Activated T-cell treated with anti-CD3 and anti-CD28 coated beads, Interleukin-2, amount 50 U/mL, for 4 hours (primary cell): ENCODE measurements around the gene SMPD3. TPM values are rescaled to one million over a fixed set of nuclear protein-coding genes. Genes with fewer than 3 reads are reported as not detected.

ENCODE experiments used
- ATAC-seq, 2 donors: fragments of 200-7000 bp; cut with Tn5 transposase; one replicate each; pipeline ENCODE4 v1.10.0; 2021
- DNase-seq: peaks from one replicate; pipeline ENCODE4 v3.0.0-alpha.2; 2020
- H3K27me3 Mint-ChIP-seq: one replicate; pipeline ENCODE4 v1.8.0; 2021; ENCODE audit warnings: low read depth, mixed read lengths
- H3K36me3 Mint-ChIP-seq: one replicate; pipeline ENCODE4 v1.8.0; 2022; ENCODE audit warnings: mixed read lengths; ENCODE audit not compliant: insufficient read depth
- H3K4me1 Mint-ChIP-seq: one replicate; pipeline ENCODE4 v1.8.0; 2021; ENCODE audit warnings: low read depth, mixed read lengths
- H3K4me3 Mint-ChIP-seq: one replicate; pipeline ENCODE4 v1.8.0; 2021; ENCODE audit warnings: mild to moderate bottlenecking, moderate library complexity, mixed read lengths
- H3K9me3 Mint-ChIP-seq: one replicate; pipeline ENCODE4 v1.8.0; 2021; ENCODE audit warnings: mixed read lengths
- total RNA-seq, 3 donors: library from RNA; stranded (reverse); gene quantifications; one replicate each; pipeline ENCODE4 v1.2.1, GENCODE V29; 2021

The SMPD3 gene
- total RNA-seq, 3 donors from 2014 or later = 0.24 to 0.71 (median 0.40) TPM

DNA sequence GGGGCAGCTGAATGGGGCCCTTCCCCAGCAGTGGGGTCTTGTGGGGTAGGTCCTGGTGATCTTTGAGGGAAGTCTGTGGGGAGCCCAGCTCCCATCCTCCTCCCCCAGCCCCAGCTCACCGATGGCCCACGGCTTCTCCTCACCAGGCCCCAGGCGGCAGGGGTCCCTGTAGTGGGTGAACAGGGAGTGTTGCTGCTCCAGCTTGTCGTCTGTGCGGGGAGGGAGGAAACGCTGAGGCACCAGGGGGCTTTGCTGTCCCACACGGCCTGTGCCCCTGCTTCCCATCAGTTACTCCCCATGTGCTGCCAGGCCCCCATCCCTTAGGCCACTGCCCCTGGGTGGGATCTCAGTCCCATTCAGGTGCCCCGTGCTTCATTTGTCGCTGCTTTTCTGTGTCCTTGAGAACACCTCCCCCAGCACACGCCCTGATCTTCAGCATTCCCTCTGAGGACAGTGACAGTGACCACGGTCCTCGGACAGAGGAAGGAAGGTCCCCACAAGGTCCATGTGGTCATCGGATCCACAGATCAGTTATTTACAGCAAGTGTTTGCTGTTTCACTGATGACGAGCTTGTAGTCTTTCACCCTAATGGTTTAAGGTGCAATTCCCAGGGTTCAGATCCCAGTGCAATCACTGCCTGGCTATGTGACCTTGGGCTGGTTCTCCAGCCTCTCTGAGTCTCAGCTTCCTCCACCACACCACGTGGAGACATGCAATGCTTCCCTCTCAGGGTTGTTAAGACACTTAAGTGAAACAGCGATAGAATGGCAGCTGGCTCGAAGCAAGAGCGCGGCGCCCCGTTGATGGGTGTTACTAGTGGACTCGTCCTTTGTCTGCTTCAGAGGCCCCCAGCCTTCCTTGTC, 84.4 kb downstream of the SMPD3 start:
- Mint-ChIP-seq H3K27me3 (peaks cover 3% of the 10 kb centered on the region), H3K9me3 (no peaks in the 10 kb centered on the region), H3K36me3 (peaks cover 4% of the 10 kb centered on the region), H3K4me1 (peaks cover 21% of the 10 kb centered on the region), H3K4me3 (no peak overlapping the region)
- ATAC-seq = no peak
- no peak for DNase-seq

DNA sequence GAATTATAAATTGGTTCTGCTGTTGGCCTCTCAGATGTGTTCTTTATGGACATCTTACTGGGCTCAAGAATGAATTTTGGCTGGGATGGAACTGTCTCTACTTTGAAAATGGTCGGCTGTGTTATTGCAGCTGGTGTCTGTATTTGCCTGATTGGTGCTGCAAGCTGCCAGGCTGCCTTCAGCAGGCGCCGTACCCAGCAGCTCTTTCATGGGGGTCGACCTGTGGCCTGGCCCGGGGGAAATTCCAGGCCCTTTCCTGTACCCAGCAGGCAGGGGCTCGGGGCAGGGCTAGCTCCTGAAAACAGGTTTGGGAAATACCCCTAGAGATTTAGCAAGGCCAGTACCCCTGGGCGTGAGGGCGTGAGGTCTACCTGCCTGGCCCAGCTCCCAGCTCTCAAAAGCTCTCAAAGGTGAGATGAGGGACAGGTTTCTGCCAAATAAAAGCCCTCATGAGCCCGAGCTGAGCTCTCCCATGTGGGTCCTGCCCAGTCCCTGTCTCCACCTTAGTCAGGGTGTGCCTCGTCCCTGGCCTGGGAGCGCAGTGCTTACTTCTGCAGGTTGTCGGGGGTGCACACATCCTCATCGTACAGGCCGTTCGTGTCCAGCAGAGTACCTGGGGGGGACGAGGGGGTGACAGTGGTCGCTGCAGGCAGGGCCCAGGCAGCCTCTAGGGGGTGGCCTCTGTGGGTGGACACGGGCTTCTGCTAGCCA, 85.2 kb downstream of the SMPD3 start:
- DNase-seq = no peak
- Mint-ChIP-seq H3K36me3 (peaks cover 6% of the 10 kb centered on the region), H3K4me3 (no peak overlapping the region), H3K27me3 (peaks cover 3% of the 10 kb centered on the region), H3K4me1 (peaks cover 19% of the 10 kb centered on the region), H3K9me3 (no peaks in the 10 kb centered on the region)
- ATAC-seq = no peak

DNA sequence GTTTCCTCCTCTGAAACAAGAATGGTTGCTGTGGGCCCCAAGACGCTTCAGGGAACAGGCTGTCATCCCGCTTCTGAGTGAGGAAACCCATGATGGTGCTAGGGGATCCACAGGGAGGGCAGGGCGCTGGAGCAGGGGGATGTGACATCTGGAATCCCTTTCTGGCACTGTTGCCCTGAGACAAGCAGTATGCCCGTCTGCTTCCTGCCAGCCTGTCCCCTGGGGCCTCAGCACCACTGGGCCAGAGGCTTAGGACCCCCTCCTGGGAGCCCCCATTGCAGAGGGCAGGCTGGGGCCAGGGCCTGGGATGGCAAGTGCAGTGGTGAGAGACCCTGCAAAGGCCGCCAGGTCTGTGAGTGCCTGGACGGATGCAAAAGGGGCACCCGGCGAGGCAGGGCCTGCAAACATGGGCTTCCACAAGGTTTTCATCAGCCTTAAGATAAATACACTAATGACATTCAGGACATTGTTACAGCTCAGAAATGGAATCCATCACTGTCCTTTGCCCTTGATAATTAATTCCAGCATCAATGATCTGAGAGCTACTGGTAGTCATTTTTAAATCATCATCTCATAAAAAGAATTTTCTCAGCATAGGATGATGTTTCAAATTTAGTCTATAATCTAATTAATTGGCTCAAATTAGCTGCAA, 85.9 kb downstream of the SMPD3 start:
- Mint-ChIP-seq H3K4me3 (no peak overlapping the region), H3K9me3 (no peaks in the 10 kb centered on the region), H3K36me3 (peaks cover 10% of the 10 kb centered on the region), H3K27me3 (peaks cover 3% of the 10 kb centered on the region), H3K4me1 (peaks cover 19% of the 10 kb centered on the region)
- ATAC-seq (no peak), DNase-seq (no peak)

DNA sequence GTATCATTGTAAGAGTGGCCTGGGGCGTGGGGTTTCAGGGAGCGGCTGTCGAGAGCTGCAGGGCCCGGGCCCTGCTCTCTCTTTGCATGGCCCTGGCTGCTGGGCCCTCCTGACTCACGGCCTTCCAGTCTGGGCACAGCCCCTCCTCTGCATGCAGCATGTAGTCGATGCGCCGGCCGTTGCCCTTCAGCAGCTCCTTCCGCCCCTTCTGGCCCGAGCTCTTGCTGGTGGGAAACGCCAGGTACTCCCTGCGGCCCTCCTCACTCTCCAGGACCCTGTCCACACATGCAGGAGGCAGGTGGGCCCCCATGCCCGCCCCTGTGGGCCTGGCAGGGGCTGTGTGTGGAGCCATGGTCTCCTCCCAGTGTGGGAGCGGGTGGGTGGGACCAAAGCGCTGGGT, 86.8 kb downstream of the SMPD3 start:
- Mint-ChIP-seq H3K9me3 (no peaks in the 10 kb centered on the region), H3K36me3 (peaks cover 10% of the 10 kb centered on the region), H3K4me3 (no peak overlapping the region), H3K27me3 (peaks cover 3% of the 10 kb centered on the region), H3K4me1 (peaks cover 23% of the 10 kb centered on the region)
- DNase-seq = no peak
- ATAC-seq = no peak

DNA sequence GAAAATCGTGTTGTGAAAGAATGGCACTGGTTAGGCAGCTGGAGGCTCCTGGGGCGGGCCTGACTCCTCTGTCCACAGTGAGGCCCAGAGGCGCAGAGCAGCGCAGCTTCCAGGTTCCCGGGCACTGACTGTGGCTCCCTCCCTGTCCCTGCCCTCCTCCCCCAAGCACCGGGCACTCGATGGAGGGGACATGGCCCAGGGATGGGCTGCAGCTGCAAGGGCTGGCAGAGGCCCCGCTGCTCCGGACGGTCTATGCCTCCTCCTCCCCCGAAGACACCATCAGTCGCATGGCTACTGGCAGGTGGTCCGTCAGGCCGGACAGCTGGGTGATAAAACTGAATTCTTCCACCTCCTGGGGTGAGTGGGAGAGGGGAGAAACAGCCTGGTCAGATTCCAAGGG, 87.4 kb downstream of the SMPD3 start:
- peaks cover 10% of the 10 kb centered on the region for H3K36me3 Mint-ChIP-seq
- DNase-seq (no peak), ATAC-seq (no peak)
- no peaks in the 10 kb centered on the region for H3K9me3 Mint-ChIP-seq
- H3K27me3 Mint-ChIP-seq = no peaks in the 10 kb centered on the region
- H3K4me1 Mint-ChIP-seq = peaks cover 26% of the 10 kb centered on the region
- no peak overlapping the region for H3K4me3 Mint-ChIP-seq

DNA sequence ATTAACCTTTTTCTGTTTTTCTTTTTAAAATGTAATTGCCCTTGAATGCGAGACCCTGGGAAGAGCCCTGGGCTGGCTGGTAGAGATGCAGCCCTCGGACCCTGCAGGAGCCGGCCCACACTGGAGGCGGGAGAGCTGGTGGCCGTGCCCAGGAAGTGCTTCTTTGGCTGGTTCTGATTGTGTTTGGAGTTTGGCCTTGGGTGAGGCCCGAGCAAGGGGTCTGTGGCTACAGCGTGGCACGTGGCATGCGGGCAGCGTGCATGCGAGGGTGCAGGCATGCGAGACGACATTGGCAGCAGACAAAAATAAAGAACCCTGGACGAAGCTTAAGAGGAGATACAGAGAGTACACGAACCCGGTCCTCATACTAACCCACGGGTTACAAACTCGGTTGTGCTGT, 87.8 kb downstream of the SMPD3 start:
- H3K4me3 Mint-ChIP-seq = no peak overlapping the region

DNA sequence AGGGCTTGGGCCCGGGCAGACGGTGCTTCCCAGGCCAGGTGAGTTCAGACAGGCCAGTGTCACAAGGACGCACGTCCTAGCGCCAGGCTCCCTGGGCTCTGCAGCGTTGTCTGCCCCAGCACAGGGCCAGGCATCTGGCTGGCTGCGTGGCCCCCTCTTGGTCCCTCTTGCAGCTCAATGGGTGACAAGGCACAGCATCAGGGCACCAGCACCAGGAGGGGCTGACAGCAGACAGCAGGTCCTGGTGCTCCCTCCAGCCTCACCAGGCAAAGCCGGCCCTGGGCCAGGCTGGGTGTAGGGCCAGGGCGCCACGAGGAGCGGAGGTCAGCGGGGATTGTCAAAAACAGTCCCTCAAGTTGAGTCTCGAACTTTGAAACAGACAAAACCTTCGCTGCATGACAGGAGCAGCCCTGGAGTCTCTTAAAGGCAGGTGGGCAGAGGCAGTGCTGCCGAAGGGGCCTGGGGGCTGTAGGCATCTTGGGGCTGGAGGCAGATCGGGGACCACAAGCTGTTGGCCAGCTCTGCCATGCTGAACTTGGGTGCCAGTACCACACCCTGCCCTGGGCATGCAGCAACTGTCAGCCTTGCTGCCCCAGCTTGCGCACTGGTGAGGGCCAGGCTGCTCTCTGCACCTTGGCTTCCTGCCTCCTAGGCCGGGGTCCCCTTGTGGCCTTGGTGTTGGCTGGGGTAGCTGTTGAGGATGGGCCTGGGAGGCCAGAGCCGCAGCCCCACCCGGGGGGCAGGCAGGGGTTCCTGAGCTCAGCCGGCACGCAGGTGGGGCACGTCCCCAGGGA, 88.7 kb downstream of the SMPD3 start:
- ATAC-seq = no peak
- H3K27me3 Mint-ChIP-seq = no peaks in the 10 kb centered on the region
- H3K36me3 Mint-ChIP-seq = peaks cover 17% of the 10 kb centered on the region
- no peak for DNase-seq
- H3K4me3 Mint-ChIP-seq = no peak overlapping the region
- H3K9me3 Mint-ChIP-seq = no peaks in the 10 kb centered on the region
- peaks cover 39% of the 10 kb centered on the region for H3K4me1 Mint-ChIP-seq

More for the DNA sequence above, 87.8 kb downstream of the SMPD3 start:
- Mint-ChIP-seq H3K4me1 (peaks cover 30% of the 10 kb centered on the region), H3K36me3 (peaks cover 10% of the 10 kb centered on the region), H3K27me3 (no peaks in the 10 kb centered on the region), H3K9me3 (no peaks in the 10 kb centered on the region)
- no peak for ATAC-seq
- no peak for DNase-seq

DNA sequence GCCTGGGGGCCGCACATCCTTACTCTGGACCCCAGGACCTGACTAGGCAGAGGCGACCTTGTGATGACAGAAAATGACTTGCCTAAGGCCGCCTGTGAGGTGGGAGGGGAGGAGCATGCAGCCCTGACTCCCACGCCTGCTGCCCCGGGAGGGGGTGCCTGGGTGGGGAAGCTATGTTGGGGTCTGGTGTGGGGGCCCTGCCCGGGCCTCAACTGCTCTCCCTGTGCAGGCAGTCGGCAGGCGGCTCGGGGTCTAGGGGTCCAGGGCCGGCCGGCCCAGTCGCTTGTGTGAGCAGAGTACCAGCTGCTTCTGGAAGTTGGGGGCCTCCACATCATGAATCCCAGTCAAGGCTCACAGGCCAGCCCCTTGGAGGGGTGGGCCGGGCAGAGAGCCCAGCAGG, 89.4 kb downstream of the SMPD3 start:
- DNase-seq (no peak), ATAC-seq (no peak)
- no peak overlapping the region for H3K4me3 Mint-ChIP-seq
- peaks cover 40% of the 10 kb centered on the region for H3K4me1 Mint-ChIP-seq
- peaks cover 21% of the 10 kb centered on the region for H3K36me3 Mint-ChIP-seq
- no peaks in the 10 kb centered on the region for H3K9me3 Mint-ChIP-seq
- H3K27me3 Mint-ChIP-seq = no peaks in the 10 kb centered on the region

DNA sequence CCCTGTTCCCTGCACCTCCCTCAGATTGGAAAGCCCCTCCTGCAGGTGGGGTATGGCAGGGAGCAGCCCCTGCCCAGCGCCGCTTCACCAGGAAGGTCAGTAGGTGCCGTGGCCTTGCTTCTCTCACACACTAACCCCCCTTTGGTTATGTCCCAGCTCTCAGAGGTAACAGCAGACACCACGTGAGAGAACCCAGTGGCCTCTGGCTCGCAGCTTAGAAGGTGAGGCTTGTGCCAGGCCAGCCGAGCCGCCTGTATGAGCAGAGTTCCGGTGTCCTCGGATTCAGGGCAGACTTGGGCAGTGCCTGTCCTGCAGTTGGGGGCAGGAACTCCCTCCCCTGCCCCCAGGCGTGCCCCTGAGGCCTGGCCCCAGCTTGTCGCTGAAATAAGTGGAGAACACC, 90.4 kb downstream of the SMPD3 start:
- DNase-seq (no peak), ATAC-seq (no peak)
- peaks cover 21% of the 10 kb centered on the region for H3K36me3 Mint-ChIP-seq
- peaks cover 40% of the 10 kb centered on the region for H3K4me1 Mint-ChIP-seq
- H3K4me3 Mint-ChIP-seq = no peak overlapping the region
- H3K9me3 Mint-ChIP-seq = no peaks in the 10 kb centered on the region
- H3K27me3 Mint-ChIP-seq = no peaks in the 10 kb centered on the region

DNA sequence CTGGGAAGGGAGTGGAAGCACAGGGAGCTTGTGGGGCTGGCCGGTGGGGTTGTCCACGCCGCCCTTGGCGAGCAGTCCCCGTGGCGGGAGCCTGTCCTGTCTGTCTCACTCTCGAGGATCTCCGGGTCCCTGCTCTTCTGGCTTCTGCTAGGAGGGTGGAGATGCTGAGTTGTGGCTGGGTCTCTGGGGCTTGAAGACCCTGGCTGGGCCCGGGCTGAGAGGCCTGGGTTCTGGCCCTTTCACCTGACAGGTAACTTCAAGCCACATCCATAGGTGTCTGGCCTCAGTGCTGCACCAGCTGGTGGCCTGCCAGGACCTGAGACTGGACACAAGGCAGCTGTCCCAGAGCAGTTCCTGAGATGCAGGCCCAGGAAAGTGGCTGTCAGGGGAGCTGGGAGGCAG, 90.8 kb downstream of the SMPD3 start:
- ATAC-seq (no peak), DNase-seq (no peak)
- H3K27me3 Mint-ChIP-seq = no peaks in the 10 kb centered on the region
- peaks cover 22% of the 10 kb centered on the region for H3K36me3 Mint-ChIP-seq
- no peak overlapping the region for H3K4me3 Mint-ChIP-seq
- no peaks in the 10 kb centered on the region for H3K9me3 Mint-ChIP-seq
- H3K4me1 Mint-ChIP-seq = peaks cover 40% of the 10 kb centered on the region

DNA sequence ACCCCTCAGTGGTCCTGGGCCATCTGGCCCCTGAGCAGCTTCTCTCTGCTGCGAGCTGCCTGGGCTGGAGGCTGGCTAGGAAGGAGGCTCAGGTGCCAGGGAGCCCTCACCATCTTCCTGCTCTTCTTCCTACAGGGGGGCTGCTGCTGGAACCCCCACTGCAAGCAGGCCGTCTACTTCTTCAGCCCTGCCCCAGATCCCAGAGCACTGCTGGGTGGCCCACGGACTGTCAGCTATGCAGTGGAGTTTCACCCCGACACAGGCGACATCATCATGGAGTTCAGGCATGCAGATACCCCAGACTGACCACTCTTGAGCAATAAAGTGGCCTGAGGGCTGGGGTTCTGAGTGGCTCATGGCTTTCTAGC, 91.4 kb downstream of the SMPD3 start:
- H3K9me3 Mint-ChIP-seq = no peaks in the 10 kb centered on the region
- no peak for DNase-seq
- peaks cover 40% of the 10 kb centered on the region for H3K4me1 Mint-ChIP-seq
- H3K36me3 Mint-ChIP-seq = peaks cover 22% of the 10 kb centered on the region
- peak overlapping the region; percentile 52 for H3K4me3 Mint-ChIP-seq
- no peak for ATAC-seq
- H3K27me3 Mint-ChIP-seq = no peaks in the 10 kb centered on the region

DNA sequence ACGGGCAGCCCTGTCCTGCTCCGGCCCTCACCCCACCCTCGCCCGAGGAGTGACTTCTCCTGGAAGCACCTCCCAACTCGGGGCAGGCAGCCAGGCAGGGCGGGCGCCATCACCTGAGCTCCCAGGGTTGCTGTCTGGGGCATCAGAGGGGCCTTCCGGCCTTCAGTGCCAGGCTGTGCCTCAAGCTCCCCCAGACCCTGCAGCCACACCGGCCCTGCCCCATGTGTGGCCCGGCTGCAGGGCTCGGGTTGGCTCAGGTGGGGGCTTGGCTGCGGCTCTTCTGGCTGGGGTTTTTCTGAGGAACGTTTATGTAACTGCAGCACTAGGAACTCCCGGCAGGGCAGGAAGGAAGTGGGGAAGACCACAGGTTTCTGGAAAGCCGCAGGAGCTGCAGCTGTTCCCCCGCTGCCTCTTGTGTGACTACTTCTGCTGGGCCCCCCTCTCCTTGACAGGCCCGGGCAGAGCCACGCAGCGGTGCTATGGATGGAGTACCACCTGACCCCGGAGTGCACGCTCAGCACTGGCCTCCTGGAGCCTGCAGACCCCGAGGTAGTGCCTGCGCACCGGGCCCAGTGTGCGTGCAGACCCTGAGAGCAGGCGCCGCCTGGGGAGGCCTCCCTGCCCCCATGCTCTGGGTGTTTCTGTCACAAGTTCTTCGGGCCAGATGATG, 91.9 kb downstream of the SMPD3 start:
- ATAC-seq (peak; percentile 87 to 89), DNase-seq (peak; percentile 51)
- H3K4me3 Mint-ChIP-seq = peak overlapping the region; percentile 52
- H3K27me3 Mint-ChIP-seq = no peaks in the 10 kb centered on the region
- H3K36me3 Mint-ChIP-seq = peaks cover 24% of the 10 kb centered on the region
- no peaks in the 10 kb centered on the region for H3K9me3 Mint-ChIP-seq
- H3K4me1 Mint-ChIP-seq = peaks cover 40% of the 10 kb centered on the region

DNA sequence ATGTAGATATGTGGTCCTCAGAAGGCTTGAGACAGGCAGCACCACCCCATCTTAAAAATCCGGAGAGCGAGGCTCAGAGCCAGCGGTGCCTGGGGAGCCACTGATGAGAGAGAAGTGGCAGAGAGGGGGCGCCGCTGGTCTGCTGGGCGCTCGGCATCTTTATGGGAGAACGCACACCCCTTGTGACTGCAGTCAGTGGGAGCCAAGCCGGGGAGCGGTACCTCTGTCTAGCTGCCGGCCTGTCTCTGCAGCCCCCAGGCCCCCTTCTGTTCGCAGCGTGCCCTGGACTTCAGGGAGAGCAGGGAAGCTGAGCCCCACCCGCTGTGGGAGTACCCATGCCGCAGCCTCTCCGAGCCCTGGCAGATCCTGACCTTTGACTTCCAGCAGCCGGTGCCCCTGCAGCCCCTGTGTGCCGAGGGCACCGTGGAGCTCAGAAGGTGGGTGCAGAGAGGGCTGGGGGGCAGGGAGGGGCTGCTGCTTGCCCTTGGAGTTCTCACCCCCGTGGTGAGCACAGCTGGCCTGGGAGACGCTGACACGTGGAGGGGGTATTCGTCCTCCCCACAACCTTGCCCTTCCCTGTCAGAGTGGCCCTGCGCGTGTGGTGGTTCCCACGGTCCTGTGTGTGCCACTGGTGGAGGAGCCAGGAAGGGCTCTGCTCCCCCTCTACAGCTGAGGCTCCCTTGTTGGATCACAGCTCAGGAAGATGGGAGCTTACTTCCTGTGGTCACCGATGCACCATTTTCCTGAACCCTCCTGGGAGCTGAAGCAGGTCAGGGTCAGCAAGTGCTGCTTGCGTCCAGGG, 92.7 kb downstream of the SMPD3 start:
- no peak for ATAC-seq
- no peaks in the 10 kb centered on the region for H3K9me3 Mint-ChIP-seq
- H3K4me1 Mint-ChIP-seq = peaks cover 40% of the 10 kb centered on the region
- peaks cover 29% of the 10 kb centered on the region for H3K36me3 Mint-ChIP-seq
- DNase-seq = no peak
- H3K27me3 Mint-ChIP-seq = no peaks in the 10 kb centered on the region
- peak overlapping the region; percentile 52 for H3K4me3 Mint-ChIP-seq
